Stomach smooth muscle (tissue), 2 donors: ENCODE measurements around the gene P2RY12.

Source experiments
- H3K27ac ChIP-seq: one replicate; pipeline ENCODE4 v1.7.0; 2013; ENCODE audit warnings: mild to moderate bottlenecking, low read length, inconsistent platforms
- H3K27me3 ChIP-seq, 2 donors: one replicate each; pipeline ENCODE4 v1.7.0; 2013; ENCODE audit warnings: low read length in 2 of 2; ENCODE audit not compliant: insufficient read depth in 2 of 2, control insufficient read depth in 1 of 2
- H3K36me3 ChIP-seq, 2 donors: one replicate each; pipeline ENCODE4 v1.7.0; 2013; ENCODE audit warnings: low read length in 2 of 2; ENCODE audit not compliant: control insufficient read depth in 2 of 2, insufficient read depth in 2 of 2
- H3K4me1 ChIP-seq: one replicate; pipeline ENCODE4 v1.7.0; 2013; ENCODE audit warnings: low read length; ENCODE audit not compliant: control insufficient read depth, insufficient read depth
- H3K4me3 ChIP-seq, 2 donors: one replicate each; pipeline ENCODE4 v1.7.0; 2013; ENCODE audit warnings: low read length in 2 of 2
- H3K9ac ChIP-seq, 2 donors: one replicate each; pipeline ENCODE4 v1.7.0; 2013; ENCODE audit warnings: low read length in 2 of 2, mild to moderate bottlenecking in 1 of 2
- H3K9me3 ChIP-seq, 2 donors: one replicate each; pipeline ENCODE4 v1.7.0; 2013; ENCODE audit warnings: low read length in 2 of 2; ENCODE audit not compliant: control insufficient read depth in 2 of 2
- donor health status: healthy.
- donor health status: Pancreatic carcinoma.

Gene P2RY12

GRCh38 chr3:151296226-151296625 lies 88.3 kb downstream of the P2RY12 start:
- Histone ChIP-seq H3K36me3 (no peaks in the 10 kb centered on the region), H3K9ac (no peak overlapping the region), H3K4me1 (no peaks in the 10 kb centered on the region), H3K4me3 (no peak overlapping the region), H3K27ac (no peak overlapping the region), H3K27me3 (no peaks in the 10 kb centered on the region), H3K9me3 (no peaks in the 10 kb centered on the region)

GRCh38 chr3:151293127-151293526 lies 91.4 kb downstream of the P2RY12 start:
- Histone ChIP-seq H3K27me3 (no peaks in the 10 kb centered on the region), H3K4me1 (no peaks in the 10 kb centered on the region), H3K4me3 (no peak overlapping the region), H3K36me3 (no peaks in the 10 kb centered on the region), H3K27ac (no peak overlapping the region), H3K9ac (no peak overlapping the region), H3K9me3 (no peaks in the 10 kb centered on the region)

DNA sequence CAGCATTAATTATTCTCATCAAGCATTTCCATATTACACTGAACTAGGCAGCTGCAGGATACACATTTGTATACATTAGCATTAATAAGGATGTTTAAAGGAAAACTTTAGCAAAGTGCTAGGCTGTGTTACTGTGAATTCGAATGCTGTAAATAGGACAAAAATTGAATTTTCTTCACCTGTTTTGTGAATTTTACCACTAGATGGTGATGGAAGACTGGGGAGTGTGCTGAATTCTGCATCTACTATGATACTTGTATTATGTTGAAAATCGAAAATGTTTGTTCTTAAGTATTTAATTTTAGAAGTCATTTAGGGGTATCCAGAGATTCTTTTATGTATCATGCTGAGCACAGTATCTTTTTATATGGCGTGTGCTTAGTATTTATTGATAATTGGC lies 93.9 kb downstream of the P2RY12 start:
- no peak overlapping the region for H3K27ac ChIP-seq
- no peak overlapping the region for H3K4me3 ChIP-seq
- H3K36me3 ChIP-seq: no peaks in the 10 kb centered on the region
- H3K9me3 ChIP-seq: no peaks in the 10 kb centered on the region
- H3K9ac ChIP-seq: no peak overlapping the region
- H3K4me1 ChIP-seq: no peaks in the 10 kb centered on the region
- no peaks in the 10 kb centered on the region for H3K27me3 ChIP-seq

- Histone ChIP-seq H3K4me3 (no peak overlapping the region), H3K9me3 (no peaks in the 10 kb centered on the region), H3K4me1 (no peaks in the 10 kb centered on the region), H3K27me3 (no peaks in the 10 kb centered on the region), H3K27ac (no peak overlapping the region), H3K9ac (no peak overlapping the region), H3K36me3 (no peaks in the 10 kb centered on the region)
Observed at GRCh38 chr3:151289445-151289844, 95.1 kb downstream of the P2RY12 start.
